Stimulated activated naive CD4-positive, alpha-beta T cell treated with Interleukin-2 at 50 U/mL for 16 hours (primary cell): Measurements from ENCODE around the gene ZNF174.

Experiments used
- DNase-seq: peaks from one replicate; lab custom pipeline; 2025; lab: John Stamatoyannopoulos, UW

Gene ZNF174

GRCh38 chr16:3443108-3444031 is 42.4 kb downstream of the ZNF174 start, which contains the start of the genes NAA60 and ZNF597:
NAA60 (plus strand) TSS chr16:3443680; CDS start chr16:3476228, 32,548 bp downstream.
ZNF597 (minus strand) TSS chr16:3443504; CDS start chr16:3443153, 351 bp downstream.
- peak; percentile 80 for DNase-seq

- DNase-seq = peak; percentile 25
Measured at GRCh38 chr16:3444032-3444388, 43.0 kb downstream of the ZNF174 start.

GRCh38 chr16:3454093-3454492 is 53.1 kb downstream of the ZNF174 start:
- DNase-seq = no peak

GRCh38 chr16:3454631-3455147 is 53.7 kb downstream of the ZNF174 start:
- DNase-seq = no peak

GRCh38 chr16:3457434-3458252 is 56.6 kb downstream of the ZNF174 start:
- DNase-seq = peak; percentile 83

GRCh38 chr16:3458278-3458851 is 57.4 kb downstream of the ZNF174 start:
- DNase-seq = no peak

GRCh38 chr16:3458852-3459361 is 57.9 kb downstream of the ZNF174 start:
- no peak for DNase-seq
